H9 (cell line): ENCODE data around the gene LRRC8A. TPM values are rescaled to one million over a fixed set of nuclear protein-coding genes. Genes with fewer than 3 reads are reported as not detected.

Experiments used
- DNase-seq: peaks from one replicate; pipeline ENCODE4 v3.0.0-alpha.2; 2017
- H2AFZ ChIP-seq: one replicate; pipeline ENCODE4 v1.6.1; 2013; ENCODE audit warnings: mild to moderate bottlenecking, low read length, control low read depth, moderate library complexity
- H2AK5ac ChIP-seq: 2 replicates; pipeline ENCODE4 v1.6.1; 2013; ENCODE audit warnings: low read length, control low read depth, mixed read lengths; ENCODE audit not compliant: insufficient read length
- H2BK120ac ChIP-seq: one replicate; pipeline ENCODE4 v1.6.1; 2013; ENCODE audit warnings: low read depth, mild to moderate bottlenecking, low read length, control low read depth, inconsistent platforms; ENCODE audit not compliant: poor library complexity, severe bottlenecking
- H2BK12ac ChIP-seq: 2 replicates; pipeline ENCODE4 v1.6.1; 2013; ENCODE audit warnings: low read length, control low read depth, mixed read lengths, low read depth; ENCODE audit not compliant: insufficient read length
- H2BK15ac ChIP-seq: 2 replicates; pipeline ENCODE4 v1.6.1; 2013; ENCODE audit warnings: low read depth, low read length, control low read depth
- H2BK20ac ChIP-seq: one replicate; pipeline ENCODE4 v1.6.1; 2013; ENCODE audit warnings: low read depth, mild to moderate bottlenecking, low read length, control low read depth, inconsistent platforms; ENCODE audit not compliant: poor library complexity, severe bottlenecking
- H2BK5ac ChIP-seq: 2 replicates; pipeline ENCODE4 v1.6.1; 2013; ENCODE audit warnings: low read length, control low read depth, mixed read lengths; ENCODE audit not compliant: insufficient read length
- H3K14ac ChIP-seq: 2 replicates; pipeline ENCODE4 v1.6.1; 2013; ENCODE audit warnings: low read length, control low read depth; ENCODE audit not compliant: insufficient read depth
- H3K18ac ChIP-seq: 2 replicates; pipeline ENCODE4 v1.6.1; 2013; ENCODE audit warnings: low read depth, mild to moderate bottlenecking, mixed read lengths, low read length, control low read depth; ENCODE audit not compliant: insufficient read length
- H3K23ac ChIP-seq: 2 replicates; pipeline ENCODE4 v1.6.1; 2013; ENCODE audit warnings: low read length, control low read depth, mixed read lengths, low read depth; ENCODE audit not compliant: insufficient read length
- H3K23me2 ChIP-seq: 2 replicates; pipeline ENCODE4 v1.6.1; 2013; ENCODE audit warnings: low read depth, mild to moderate bottlenecking, mixed read lengths, low read length, control low read depth; ENCODE audit not compliant: insufficient read length, poor library complexity, severe bottlenecking
- H3K27ac ChIP-seq: 2 replicates; pipeline ENCODE4 v1.5.1; 2013; ENCODE audit warnings: low read length, control low read depth, mixed read lengths, low read depth; ENCODE audit not compliant: insufficient read length
- H3K27me3 ChIP-seq: 2 replicates; pipeline ENCODE4 v1.6.1; 2013; ENCODE audit warnings: low read length, control low read depth, inconsistent platforms; ENCODE audit not compliant: insufficient read depth
- H3K4ac ChIP-seq: 2 replicates; pipeline ENCODE4 v1.6.1; 2013; ENCODE audit warnings: low read depth, mild to moderate bottlenecking, control low read depth, inconsistent platforms, low read length, moderate library complexity
- H3K4me1 ChIP-seq: 2 replicates; pipeline ENCODE4 v1.6.1; 2013; ENCODE audit warnings: low read length, control low read depth, inconsistent platforms; ENCODE audit not compliant: insufficient read depth
- H3K4me2 ChIP-seq: 2 replicates; pipeline ENCODE4 v1.6.1; 2013; ENCODE audit warnings: low read length, control low read depth, mixed read lengths; ENCODE audit not compliant: insufficient read length, insufficient read depth
- H3K56ac ChIP-seq: 2 replicates; pipeline ENCODE4 v1.6.1; 2013; ENCODE audit warnings: low read depth, mild to moderate bottlenecking, mixed read lengths, low read length, control low read depth; ENCODE audit not compliant: insufficient read length
- H3K79me1 ChIP-seq: 2 replicates; pipeline ENCODE4 v1.6.1; 2013; ENCODE audit warnings: low read depth, mild to moderate bottlenecking, moderate library complexity, low read length, control low read depth, inconsistent platforms; ENCODE audit not compliant: insufficient read depth, poor library complexity, severe bottlenecking
- H3K79me2 ChIP-seq: 2 replicates; pipeline ENCODE4 v1.6.1; 2013; ENCODE audit warnings: low read length, control low read depth, inconsistent platforms; ENCODE audit not compliant: insufficient read depth
- H3K9ac ChIP-seq: 2 replicates; pipeline ENCODE4 v1.6.1; 2013; ENCODE audit warnings: low read length, control low read depth, mixed read lengths; ENCODE audit not compliant: insufficient read length; ENCODE audit errors: extremely low read depth
- H3K9me3 ChIP-seq: one replicate; pipeline ENCODE4 v1.6.1; 2013; ENCODE audit warnings: low read depth, low read length, inconsistent platforms; ENCODE audit not compliant: control insufficient read depth
- H3T11ph ChIP-seq: one replicate; pipeline ENCODE4 v1.6.1; 2013; ENCODE audit warnings: mild to moderate bottlenecking, low read length, control low read depth, inconsistent platforms
- H4K20me1 ChIP-seq: one replicate; pipeline ENCODE4 v1.6.1; 2013; ENCODE audit not compliant: control insufficient read depth, insufficient read length, insufficient read depth
- H4K5ac ChIP-seq: 2 replicates; pipeline ENCODE4 v1.6.1; 2013; ENCODE audit warnings: low read depth, mild to moderate bottlenecking, mixed read lengths, low read length, control low read depth; ENCODE audit not compliant: insufficient read length
- H4K8ac ChIP-seq: replicated peaks from 2 replicates; pipeline ENCODE4 v1.6.1; 2013; ENCODE audit warnings: low read length, control low read depth, mixed read lengths, low read depth; ENCODE audit not compliant: insufficient read length
- H4K91ac ChIP-seq: 2 replicates; pipeline ENCODE4 v1.6.1; 2013; ENCODE audit warnings: low read depth, mild to moderate bottlenecking, moderate library complexity, mixed read lengths, low read length, control low read depth; ENCODE audit not compliant: insufficient read length
- H3K27ac Mint-ChIP-seq, 3 experiments: 2 replicates in 2 of 3; 3 replicates in 1 of 3; pipeline ENCODE4 v1.8.0; 2020 to 2021; ENCODE audit warnings: mixed read lengths in 3 of 3, mild to moderate bottlenecking in 1 of 3, moderate library complexity in 1 of 3
- H3K27me3 Mint-ChIP-seq: 2 replicates; pipeline ENCODE4 v1.8.0; 2021; ENCODE audit warnings: low read depth, mild to moderate bottlenecking, moderate library complexity, mixed read lengths
- H3K36me3 Mint-ChIP-seq, 3 experiments: 2 replicates in 2 of 3; 3 replicates in 1 of 3; pipeline ENCODE4 v1.8.0; 2020 to 2021; ENCODE audit warnings: low read depth in 3 of 3, mixed read lengths in 3 of 3; ENCODE audit not compliant: insufficient read depth in 1 of 3
- H3K4me1 Mint-ChIP-seq, 2 experiments: 2 replicates each; pipeline ENCODE4 v1.8.0; 2020; ENCODE audit warnings: mixed read lengths in 2 of 2
- H3K4me3 Mint-ChIP-seq, 2 experiments: 2 replicates in 1 of 2; 3 replicates in 1 of 2; pipeline ENCODE4 v1.8.0; 2020 to 2021; ENCODE audit warnings: mild to moderate bottlenecking in 2 of 2, mixed read lengths in 2 of 2, moderate library complexity in 1 of 2
- H3K9me3 Mint-ChIP-seq, 2 experiments: 2 replicates in 1 of 2; 3 replicates in 1 of 2; pipeline ENCODE4 v1.8.0; 2020; ENCODE audit warnings: mild to moderate bottlenecking in 2 of 2, mixed read lengths in 2 of 2, moderate library complexity in 1 of 2
- WGBS: extraction: QIAGEN DNeasy Blood & Tissue Kit; methylation state at CpG from one replicate; pipeline ENCODE4 v1.1.7; 2013; ENCODE audit warnings: missing lambda C conversion rate, low lambda C conversion rate, mixed read lengths; ENCODE audit not compliant: insufficient read length; ENCODE audit errors: extremely low coverage; 5-methylcytosine and 5-hydroxymethylcytosine counted together
- total RNA-seq: library from RNA; stranded (reverse); gene quantifications from 2 replicates; pipeline ENCODE4 v1.2.1, GENCODE V29; 2021
- TF ChIP-seq, protein P1 (sequence below): fragments of 200-600 bp; sonication (generic); conservative IDR thresholded peaks from 3 replicates; pipeline ENCODE4 v1.8.0; 2021; ENCODE audit warnings: antibody characterized with exemption, mild to moderate bottlenecking

Gene LRRC8A
- total RNA-seq, 1 experiment from 2014 or later, result 76.0 TPM

DNA sequence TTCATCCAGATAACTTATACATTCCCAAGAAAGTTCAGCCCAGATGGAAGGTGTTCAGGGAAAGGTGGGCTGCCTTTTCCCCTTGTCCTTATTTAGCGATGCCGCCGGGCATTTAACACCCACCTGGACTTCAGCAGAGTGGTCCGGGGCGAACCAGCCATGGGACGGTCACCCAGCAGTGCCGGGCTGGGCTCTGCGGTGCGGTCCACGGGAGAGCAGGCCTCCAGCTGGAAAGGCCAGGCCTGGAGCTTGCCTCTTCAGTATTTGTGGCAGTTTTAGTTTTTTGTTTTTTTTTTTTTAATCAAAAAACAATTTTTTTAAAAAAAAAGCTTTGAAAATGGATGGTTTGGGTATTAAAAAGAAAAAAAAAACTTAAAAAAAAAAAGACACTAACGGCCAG lies 34.8 kb downstream of the LRRC8A start:
- H3K4ac ChIP-seq, result no peak overlapping the region
- H4K5ac ChIP-seq, result no peak overlapping the region
- no peak overlapping the region for H3K18ac ChIP-seq
- H3K4me2 ChIP-seq, result no peak overlapping the region
- H3K36me3 Mint-ChIP-seq, result peaks cover 27 to 58% (median 40%) of the 10 kb centered on the region in 3 experiments; a peak in 6 of 7 replicates
- no peak overlapping the region for H3K23ac ChIP-seq
- H3K79me1 ChIP-seq, result peaks cover 3% of the 10 kb centered on the region
- TF ChIP-seq, protein P1, sequence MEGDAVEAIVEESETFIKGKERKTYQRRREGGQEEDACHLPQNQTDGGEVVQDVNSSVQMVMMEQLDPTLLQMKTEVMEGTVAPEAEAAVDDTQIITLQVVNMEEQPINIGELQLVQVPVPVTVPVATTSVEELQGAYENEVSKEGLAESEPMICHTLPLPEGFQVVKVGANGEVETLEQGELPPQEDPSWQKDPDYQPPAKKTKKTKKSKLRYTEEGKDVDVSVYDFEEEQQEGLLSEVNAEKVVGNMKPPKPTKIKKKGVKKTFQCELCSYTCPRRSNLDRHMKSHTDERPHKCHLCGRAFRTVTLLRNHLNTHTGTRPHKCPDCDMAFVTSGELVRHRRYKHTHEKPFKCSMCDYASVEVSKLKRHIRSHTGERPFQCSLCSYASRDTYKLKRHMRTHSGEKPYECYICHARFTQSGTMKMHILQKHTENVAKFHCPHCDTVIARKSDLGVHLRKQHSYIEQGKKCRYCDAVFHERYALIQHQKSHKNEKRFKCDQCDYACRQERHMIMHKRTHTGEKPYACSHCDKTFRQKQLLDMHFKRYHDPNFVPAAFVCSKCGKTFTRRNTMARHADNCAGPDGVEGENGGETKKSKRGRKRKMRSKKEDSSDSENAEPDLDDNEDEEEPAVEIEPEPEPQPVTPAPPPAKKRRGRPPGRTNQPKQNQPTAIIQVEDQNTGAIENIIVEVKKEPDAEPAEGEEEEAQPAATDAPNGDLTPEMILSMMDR, result no peak
- no peak for DNase-seq
- no peak overlapping the region for H3K56ac ChIP-seq
- no peaks in the 10 kb centered on the region for H3K9me3 ChIP-seq
- H3K14ac ChIP-seq, result no peak overlapping the region
- H3K27me3 ChIP-seq, result no peaks in the 10 kb centered on the region
- no peak overlapping the region for H4K91ac ChIP-seq
- H2AFZ ChIP-seq, result no peak overlapping the region
- H3K4me1 ChIP-seq, result peaks cover 2% of the 10 kb centered on the region; the same call in 1 of the 2 replicates
- H2BK15ac ChIP-seq, result no peak overlapping the region
- no peaks in the 10 kb centered on the region for H3K9me3 Mint-ChIP-seq
- H3T11ph ChIP-seq, result no peak overlapping the region
- H3K27ac ChIP-seq, result no peak overlapping the region
- H2BK20ac ChIP-seq, result no peak overlapping the region
- no peak overlapping the region for H2BK120ac ChIP-seq
- WGBS, result no CpG with 5 or more reads among the region's 11 CpGs
- H3K27me3 Mint-ChIP-seq, result no peaks in the 10 kb centered on the region
- no peak overlapping the region for H2BK5ac ChIP-seq
- H3K79me2 ChIP-seq, result no peaks in the 10 kb centered on the region; the same call in 1 of the 2 replicates
- peaks cover 31 to 32% of the 10 kb centered on the region in 2 experiments for H3K4me1 Mint-ChIP-seq
- H2AK5ac ChIP-seq, result no peak overlapping the region
- H4K20me1 ChIP-seq, result peaks cover 3% of the 10 kb centered on the region
- no peaks in the 10 kb centered on the region for H3K23me2 ChIP-seq
- H2BK12ac ChIP-seq, result no peak overlapping the region
- H4K8ac ChIP-seq, result no peak overlapping the region
- no peak overlapping the region for H3K9ac ChIP-seq
- H3K27ac Mint-ChIP-seq, result peak overlapping the region in 1 of 3 experiments; percentile 11; a peak in 2 of 7 replicates
- no peak overlapping the region for H3K4me3 Mint-ChIP-seq
